ENCODE results near the gene PLA2G6. TPM values are rescaled to one million over a fixed set of nuclear protein-coding genes. Genes with fewer than 3 reads are reported as not detected.

The PLA2G6 gene
- total RNA-seq, 1 donor from 2014 or later, result 12.0 TPM

DNA sequence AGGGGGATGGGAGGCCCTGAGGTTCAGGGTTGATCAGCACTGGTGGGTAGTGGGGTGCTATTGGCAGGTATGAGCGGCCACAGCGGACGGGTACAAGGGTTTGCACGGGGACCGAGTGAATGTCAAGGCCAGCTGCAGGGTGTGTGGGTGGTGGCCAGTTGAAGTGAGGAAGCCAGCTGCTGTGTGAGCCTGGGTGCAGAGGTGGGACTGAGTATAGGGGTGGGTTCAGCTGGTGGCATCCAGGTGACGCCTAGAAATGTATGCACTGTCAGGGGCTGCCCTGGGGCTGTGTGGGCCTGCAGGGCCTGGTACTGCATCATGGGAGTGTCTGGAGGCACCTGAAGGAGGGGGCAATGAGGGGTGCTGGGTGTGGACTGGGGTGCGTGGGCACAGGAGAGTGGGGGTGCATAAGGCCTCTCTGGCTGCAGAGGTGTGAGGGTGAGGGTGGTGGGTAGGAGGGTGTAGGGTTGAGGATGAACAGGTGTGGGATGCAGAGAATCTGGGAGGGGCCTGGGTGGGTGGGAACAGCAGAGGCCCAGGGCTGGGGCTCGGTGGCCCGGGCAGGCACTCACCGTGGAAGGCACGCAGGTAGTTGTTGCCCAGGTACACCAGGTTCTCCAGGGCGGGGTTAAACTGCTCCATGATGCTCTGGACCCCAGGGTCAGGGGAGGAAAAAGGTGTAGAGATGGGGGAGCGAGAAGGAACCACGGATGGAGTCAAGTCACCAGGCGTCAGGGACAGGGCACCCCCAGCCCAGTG is 72.9 kb downstream of the PLA2G6 start:
- ATAC-seq (ENCODE audit: poor library complexity) (no peak), DNase-seq (peak; percentile 22)
- intact Hi-C loops (cut with DNase I), result no loop called here

DNA sequence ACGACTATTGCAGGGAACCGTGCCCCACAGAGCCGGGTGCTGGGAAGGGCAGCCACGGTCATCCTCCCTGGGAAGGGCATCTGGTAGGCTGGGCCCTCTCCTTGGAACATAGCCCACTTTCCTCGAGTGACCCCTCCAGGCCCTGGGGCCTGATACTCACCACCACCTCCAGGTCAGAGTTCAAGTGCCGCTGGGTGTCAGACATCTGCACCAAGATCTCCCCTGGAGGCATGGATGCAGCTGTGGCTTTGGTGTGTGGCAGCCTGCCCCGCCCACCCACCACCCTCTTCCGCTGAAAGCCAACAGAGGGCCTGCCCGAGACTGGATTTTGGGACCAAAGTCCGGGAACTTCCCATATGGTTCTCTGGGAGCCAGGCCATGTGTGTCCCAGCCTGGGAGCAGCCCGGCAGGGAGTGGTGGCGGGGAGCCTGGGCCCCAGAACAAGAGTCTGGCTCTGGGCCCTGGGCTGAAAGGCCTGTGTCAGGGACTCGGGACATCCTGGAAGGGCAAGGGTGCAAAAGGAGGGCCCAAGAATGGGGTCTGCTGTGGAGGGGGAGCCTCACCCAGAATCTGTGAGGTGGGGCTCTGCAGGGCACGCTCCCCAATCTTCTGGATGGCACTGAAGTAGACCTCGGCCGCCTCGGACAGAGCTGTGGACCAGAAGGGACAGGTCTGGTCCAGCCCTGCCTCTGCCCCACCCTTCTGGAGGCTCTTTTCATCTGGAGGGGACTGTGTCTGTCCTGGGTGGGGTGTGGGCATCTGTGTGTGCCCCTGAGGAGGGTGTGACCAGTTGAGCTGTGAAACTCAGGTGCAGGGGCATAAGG is 73.7 kb downstream of the PLA2G6 start:
- DNase-seq, result peak; percentile 51
- intact Hi-C loops (cut with DNase I), result no loop called here
- ATAC-seq (ENCODE audit: poor library complexity), result peak; percentile 54

- DNase-seq (peak; percentile 34), ATAC-seq (ENCODE audit: poor library complexity) (no peak)
- intact Hi-C loops (cut with DNase I), result no loop called here
These were observed 74.6 kb downstream of the PLA2G6 start for GRCh38 chr22:38106814-38107578.

- intact Hi-C loops (cut with DNase I), result no loop called here
- no peak for ATAC-seq (ENCODE audit: poor library complexity)
These were observed 77.5 kb downstream of the PLA2G6 start for GRCh38 chr22:38104084-38104483.

GRCh38 chr22:38103641-38104040 is 78.0 kb downstream of the PLA2G6 start:
- intact Hi-C loops (cut with DNase I), result no loop called here
- peak; percentile 8 for DNase-seq

More at GRCh38 chr22:38104084-38104483, 77.5 kb downstream of the PLA2G6 start:
- DNase-seq, result peak; percentile 27

GRCh38 chr22:38098410-38099249 is 83.0 kb downstream of the PLA2G6 start:
- peak; percentile 25 for DNase-seq
- intact Hi-C loops (cut with DNase I), result no loop called here
- no peak for ATAC-seq (ENCODE audit: poor library complexity)

More at GRCh38 chr22:38103641-38104040, 78.0 kb downstream of the PLA2G6 start:
- no peak for ATAC-seq (ENCODE audit: poor library complexity)

GRCh38 chr22:38097557-38098409 is 83.8 kb downstream of the PLA2G6 start:
- intact Hi-C loops (cut with DNase I), result no loop called here
- ATAC-seq (ENCODE audit: poor library complexity) (no peak), DNase-seq (peak; percentile 36)

DNA sequence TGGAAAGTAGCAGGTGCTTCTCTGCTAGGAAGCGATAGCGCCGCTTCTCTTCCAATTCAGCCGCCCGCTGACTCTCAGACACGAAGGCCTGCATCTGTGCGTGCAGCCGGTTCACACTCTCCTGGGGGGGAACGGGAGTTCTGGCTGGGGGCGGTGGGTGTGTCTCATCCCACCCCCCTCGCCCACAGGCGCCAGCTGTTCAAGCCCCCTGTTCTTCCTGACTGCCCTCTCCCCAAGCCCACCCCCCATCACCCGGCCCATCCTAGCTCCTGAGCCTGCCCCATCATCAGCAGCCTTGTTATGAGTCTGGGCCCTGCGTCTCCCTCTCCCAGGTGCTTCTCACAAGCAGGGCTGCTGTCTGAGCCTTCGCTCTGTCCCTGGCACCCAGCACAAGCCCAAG is 84.6 kb downstream of the PLA2G6 start:
- intact Hi-C loops (cut with DNase I), result no loop called here
- DNase-seq, result peak; percentile 17
- no peak for ATAC-seq (ENCODE audit: poor library complexity)

- ATAC-seq (ENCODE audit: poor library complexity) (no peak), DNase-seq (peak; percentile 31)
- intact Hi-C loops (cut with DNase I), result no loop called here
These were observed 92.2 kb downstream of the PLA2G6 start for GRCh38 chr22:38089474-38089851.

- intact Hi-C loops (cut with DNase I), result no loop called here
- peak; percentile 45 for DNase-seq
These were observed 92.8 kb downstream of the PLA2G6 start for GRCh38 chr22:38088629-38089473.

DNA sequence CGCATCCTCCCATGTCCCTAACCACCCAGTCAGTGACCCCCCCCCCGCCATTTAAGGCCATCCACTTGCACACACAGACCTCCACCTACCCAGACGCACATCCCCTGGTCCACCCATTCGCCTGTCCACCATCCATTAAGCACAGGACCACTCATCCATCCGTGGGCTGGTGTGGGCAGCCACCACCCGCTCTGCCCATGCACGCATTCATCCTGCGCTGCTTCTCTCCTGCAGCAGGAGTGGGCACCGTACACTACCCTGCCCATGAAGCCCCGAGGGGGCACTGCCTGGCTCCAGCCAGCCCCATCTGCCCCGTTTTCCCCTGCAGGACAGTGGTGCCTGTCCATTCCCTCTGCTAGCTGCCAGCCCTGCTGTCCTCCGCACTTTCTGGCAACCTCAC is 93.8 kb downstream of the PLA2G6 start:
- DNase-seq (peak; percentile 17), ATAC-seq (ENCODE audit: poor library complexity) (no peak)
- intact Hi-C loops (cut with DNase I), result no loop called here

More at GRCh38 chr22:38088629-38089473, 92.8 kb downstream of the PLA2G6 start:
- ATAC-seq (ENCODE audit: poor library complexity), result peak; percentile 44

- ATAC-seq (ENCODE audit: poor library complexity) (no peak), DNase-seq (peak; percentile 40)
- intact Hi-C loops (cut with DNase I), result no loop called here
These were observed 94.7 kb downstream of the PLA2G6 start for GRCh38 chr22:38086942-38087341.

DNA sequence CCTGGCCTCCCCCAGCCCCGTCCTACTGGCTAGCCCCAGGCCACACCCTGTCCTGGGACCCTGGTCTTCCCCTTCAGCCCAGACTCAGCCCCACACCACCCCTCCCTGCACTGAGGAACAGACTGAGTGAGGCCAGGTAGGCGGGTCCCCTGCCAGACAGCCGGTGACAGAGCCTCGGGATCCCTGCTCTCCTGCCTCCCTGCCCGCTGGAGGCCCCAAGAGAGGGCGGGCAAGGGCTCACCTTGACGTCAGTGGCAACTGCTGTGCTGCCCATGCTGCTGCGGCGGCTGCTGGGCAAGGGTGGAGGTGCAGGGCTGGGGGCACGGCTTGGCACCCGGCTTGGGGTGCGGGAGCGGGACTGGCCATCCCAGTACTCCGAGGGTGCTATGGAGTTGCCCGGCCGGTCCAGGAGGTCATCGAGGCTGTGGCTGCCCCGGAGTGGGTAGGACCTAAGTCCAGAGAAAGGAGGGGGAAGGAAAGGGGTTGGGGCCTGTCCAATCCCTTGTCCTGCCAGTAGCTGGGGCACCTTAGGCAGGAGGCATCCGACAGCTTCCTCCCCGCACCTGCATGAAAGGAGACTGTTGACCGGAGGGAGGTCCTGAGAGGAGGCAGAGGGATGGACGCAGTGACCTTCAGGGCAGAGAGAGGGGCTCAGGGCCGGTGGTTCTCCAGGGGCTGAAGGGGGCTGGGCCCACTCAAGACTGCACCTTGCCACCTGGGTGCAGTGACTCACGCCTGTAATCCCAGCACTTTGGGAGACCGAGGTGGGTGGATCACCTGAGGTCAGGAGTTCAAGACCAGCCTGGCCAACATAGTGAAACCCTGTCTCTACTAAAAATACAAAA is 95.4 kb downstream of the PLA2G6 start:
- intact Hi-C loops (cut with DNase I), result no loop called here
- DNase-seq (peak; percentile 13), ATAC-seq (ENCODE audit: poor library complexity) (no peak)

DNA sequence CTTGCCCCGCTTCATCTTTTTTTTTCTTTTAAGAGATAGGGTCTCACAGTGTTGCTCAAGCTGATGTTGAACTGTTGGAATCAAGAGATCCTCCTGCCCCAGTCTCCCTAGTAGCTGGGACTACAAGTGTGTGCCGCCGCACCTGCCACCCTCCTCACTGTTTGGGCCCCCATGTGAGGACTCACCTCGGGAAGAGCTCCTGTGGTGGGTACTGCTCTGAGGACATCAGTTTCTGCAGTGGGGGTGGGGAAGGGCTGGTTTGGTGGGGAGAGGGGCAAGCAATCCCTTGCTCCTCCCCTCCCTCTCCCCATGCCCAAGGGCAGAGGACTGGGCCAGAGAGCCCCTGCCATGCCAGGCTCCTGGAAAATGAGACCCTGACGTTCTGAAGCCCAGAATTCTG is 96.1 kb downstream of the PLA2G6 start:
- ATAC-seq (ENCODE audit: poor library complexity) (no peak), DNase-seq (no peak)
- intact Hi-C loops (cut with DNase I), result no loop called here

DNA sequence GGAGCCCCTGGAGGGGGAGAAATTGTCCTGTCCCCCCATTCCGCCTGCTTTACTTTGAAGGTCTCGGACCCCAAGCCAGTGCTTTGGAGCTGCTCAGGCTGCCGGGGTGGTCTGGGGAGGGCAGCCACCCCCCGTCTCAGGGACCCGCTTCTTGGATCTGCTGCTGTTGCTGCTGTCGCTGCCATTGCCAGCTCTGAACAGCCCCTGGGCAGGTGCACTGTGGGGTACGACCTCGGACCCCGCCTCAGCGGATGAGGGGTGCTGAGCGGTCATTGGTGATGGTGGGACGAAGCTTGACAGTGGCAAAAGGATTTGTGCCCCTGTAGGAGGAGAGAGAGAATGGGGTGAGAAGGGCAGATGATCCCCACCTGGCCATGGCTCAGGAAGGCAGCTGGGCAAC is 96.6 kb downstream of the PLA2G6 start:
- ATAC-seq (ENCODE audit: poor library complexity) (no peak), DNase-seq (peak; percentile 24)
- intact Hi-C loops (cut with DNase I), result no loop called here

Data from Right ventricle myocardium superior (tissue), 1 donor.